ENCODE measurements around the gene ASAP3.
"Not testable (repeated sequence)": the region's sequence is repeated elsewhere in the genome, so short reads cannot be mapped to it uniquely, and the experiment has no call there.

Gene ASAP3

DNA sequence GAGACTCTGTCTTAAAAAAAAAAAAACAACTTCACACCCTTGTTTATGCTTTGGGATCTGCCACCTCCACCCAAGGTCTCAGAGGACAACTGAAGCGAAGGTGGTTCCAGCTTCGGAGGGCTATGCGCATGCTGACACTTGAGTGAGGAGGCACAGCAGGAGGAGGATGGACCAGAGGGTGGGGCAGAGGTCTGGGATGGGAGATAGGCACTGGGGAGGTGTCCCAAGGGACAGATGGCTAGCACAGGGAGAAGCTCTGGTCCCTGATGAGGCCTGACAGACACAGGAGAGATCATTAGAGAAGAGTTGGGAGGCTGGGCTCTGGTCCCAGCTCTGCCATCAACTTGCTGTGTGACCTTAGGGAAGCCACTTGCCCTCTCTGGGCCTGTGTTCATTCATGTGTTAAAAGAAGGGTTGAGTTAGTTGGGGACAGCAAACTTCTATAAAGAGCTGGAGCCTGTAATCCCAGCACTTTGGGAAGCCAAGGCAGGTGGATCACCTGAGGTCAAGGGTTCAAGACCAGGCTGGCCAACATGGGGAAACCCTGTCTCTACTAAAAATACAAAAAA is 30.2 kb upstream of the ASAP3 start:
- DNase-seq (ENCODE audit: low read depth), result no peak

DNA sequence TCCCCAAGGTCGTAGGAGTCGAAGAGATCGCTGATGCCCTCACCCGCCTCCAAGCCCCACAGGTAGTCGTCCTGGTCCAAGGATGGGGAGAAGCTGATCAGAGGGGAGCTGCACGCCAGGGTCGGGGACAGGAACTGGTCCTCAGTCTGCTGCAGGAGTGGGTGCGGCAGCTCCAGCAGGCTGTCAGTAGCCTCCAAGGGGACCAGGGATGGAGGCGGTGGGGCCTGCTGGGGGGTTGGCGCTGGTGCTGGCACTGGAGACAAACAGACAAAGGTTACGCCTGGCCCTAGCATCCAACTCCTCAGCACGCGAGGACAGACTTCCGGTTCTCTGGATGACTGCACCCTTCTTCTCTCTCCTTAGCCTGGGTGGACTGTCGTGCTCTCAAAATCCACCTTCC is 25.9 kb upstream of the ASAP3 start:
- DNase-seq (ENCODE audit: low read depth), result no peak

DNA sequence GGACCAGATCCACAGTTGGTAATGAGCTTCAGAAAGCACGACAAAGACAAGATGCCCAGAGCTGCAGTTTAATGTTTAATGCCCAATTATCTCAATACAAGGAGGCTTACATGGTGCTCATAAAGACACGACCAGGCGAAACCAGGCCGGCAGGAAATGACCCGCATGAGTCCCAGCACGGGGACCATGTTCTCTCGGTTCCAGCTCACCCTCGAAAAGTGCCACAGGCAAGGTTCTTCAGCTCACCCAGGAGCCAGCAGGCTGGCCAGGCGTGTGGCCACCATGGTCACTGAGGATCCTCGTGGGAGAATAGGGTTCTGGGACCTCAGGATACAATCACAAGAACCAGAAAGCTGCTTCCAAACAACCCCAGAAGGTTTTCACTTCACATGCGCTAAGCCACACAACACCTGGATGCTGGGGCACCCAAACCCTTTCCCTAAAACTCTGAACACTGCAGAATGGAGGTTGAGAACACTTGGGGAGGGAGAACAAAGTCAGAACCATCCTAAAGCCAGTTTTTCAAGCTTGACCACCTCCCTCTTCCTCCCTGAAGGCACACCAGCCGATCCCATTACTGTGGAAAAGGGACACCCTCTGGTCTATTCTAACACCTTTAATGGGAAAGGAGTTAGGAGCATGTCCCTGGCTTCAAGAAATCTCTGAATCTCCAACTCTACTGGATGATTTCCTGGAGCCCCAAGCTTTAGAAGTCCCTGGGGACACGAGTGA is 22.6 kb upstream of the ASAP3 start:
- DNase-seq (ENCODE audit: low read depth), result no peak

DNA sequence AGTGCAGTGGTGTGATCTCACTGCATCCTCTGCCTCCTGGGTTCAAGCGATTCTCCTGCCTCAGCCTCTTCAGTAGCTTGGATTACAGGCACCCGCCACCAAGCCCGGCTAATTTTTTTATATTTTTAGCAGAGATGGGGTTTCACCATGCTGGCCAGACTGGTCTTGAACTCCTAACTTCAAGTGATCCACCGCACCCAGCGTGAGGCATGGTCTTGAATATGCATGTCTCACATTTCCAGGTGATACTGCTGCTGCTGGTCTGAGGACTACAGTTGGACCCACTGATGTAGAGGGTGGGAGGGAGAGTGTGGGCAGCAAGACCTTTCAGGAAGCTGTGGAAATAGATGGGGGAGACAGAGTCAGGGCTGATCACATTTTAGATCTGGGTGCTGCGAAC is 21.9 kb upstream of the ASAP3 start:
- DNase-seq (ENCODE audit: low read depth), result no peak

DNA sequence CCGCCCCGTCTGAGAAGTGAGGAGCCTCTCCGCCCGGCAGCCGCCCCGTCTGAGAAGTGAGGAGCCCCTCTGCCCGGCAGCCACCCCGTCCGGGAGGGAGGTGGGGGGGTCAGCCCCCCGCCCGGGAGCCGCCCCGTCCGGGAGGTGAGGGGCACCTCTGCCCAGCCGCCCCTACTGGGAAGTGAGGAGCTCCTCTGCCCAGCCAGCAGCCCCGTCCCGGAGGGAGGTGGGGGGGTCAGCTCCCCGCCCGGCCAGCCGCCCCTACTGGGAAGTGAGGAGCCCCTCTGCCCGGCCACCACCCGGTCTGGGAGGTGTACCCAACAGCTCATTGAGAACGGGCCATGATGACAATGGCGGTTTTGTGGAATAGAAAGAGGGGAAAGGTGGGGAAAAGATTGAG is 20.2 kb upstream of the ASAP3 start:
- not testable (repeated sequence) for DNase-seq (ENCODE audit: low read depth)

DNA sequence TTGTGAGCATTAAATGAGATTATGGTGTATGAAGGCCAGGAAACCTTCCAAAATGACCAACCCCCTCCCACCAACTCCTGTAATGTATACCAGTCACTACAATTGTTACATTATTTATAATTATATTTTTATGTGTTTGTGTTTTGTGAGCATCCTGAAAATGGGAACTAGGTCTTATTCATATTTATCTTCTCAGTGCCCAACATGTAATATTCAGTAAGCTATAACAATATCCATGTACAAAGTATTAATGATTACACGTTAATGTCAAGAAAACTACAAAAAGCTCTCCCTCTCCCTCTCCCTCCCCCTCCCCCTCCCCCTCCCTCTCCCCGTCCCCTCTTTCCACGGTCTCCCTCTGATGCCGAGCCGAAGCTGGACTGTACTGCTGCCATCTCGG is 19.0 kb upstream of the ASAP3 start:
- no peak for DNase-seq (ENCODE audit: low read depth)

DNA sequence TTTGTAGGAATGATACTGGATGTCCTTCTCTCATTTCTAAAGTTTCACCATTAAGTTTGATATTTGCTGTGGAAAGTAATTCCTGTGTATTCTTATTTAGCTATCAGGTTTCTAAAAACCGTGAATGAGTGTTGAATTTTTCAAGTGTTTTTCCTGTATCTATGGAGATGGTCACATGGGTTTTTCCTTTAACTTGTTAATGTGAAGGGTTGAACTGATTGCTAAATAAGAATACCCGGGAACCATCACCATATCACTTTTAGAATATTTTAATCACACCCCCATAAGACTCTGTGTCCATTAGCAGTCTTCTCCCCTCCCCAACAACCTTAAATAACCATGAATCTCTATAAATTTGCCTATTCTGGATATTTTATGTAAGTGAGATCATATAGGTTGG is 16.5 kb upstream of the ASAP3 start:
- DNase-seq (ENCODE audit: low read depth), result no peak

DNA sequence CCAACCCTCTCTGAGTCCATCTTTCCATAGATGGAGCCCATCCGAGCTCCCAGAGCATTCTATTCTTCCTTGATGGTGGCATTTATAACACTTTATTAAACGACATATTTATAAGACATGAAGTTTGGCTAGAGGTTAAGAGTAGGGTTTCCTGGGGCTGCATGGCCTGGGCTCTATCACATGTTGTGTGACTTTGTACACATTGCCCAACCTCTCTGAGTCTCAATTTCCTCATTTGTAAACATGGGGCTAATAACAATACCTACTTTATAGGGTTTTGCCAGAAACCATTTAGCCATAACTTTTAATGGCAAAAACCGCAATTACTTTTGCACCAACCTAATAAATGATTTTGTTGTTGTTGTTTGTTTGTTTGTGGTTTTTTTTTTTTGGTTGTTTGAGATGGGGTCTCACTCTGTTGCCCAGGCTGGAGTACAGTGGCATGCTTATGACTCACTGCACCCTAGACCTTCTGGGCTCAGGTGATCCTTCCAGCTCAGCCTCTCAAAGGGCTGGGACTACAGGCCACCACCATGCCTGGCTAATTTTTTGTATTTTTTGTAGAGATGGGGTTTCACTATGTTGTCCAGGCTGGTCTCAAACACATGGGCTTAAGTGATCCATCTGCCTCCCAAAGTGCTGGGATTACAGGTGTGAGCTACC is 13.9 kb upstream of the ASAP3 start:
- DNase-seq (ENCODE audit: low read depth), result no peak

DNA sequence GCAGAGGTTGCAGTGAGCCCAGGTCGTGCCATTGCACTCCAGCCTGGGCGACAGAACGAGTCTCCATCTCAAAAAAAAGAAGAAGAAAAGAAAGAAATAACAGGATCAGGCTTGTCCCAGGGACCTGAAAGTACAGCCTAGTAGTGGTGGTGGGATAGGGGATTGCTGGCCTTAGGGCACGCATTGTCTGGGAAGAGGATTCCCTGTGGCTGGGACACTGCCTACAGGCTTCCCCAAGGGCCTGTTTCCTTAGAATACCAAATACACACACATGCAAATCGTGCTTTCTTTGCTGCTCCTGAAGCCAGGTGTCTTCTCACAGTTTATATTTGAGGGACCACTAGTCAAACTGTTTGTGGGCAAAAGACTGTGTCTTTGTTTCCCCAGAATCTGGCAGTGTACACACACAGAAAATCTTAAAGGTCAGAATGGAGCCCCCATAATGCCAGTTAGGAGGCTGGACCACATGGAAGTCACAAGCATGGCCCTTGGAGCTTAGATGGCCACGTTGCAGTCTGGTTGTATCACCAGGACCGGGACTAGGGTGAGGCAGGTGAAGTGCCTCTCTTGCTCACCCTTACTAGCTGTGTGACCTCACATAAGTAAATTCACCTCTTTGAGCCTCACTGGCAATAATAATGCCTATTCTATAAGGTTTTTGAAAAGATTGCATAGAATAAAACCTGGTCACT is 12.7 kb upstream of the ASAP3 start:
- no peak for DNase-seq (ENCODE audit: low read depth)

DNA sequence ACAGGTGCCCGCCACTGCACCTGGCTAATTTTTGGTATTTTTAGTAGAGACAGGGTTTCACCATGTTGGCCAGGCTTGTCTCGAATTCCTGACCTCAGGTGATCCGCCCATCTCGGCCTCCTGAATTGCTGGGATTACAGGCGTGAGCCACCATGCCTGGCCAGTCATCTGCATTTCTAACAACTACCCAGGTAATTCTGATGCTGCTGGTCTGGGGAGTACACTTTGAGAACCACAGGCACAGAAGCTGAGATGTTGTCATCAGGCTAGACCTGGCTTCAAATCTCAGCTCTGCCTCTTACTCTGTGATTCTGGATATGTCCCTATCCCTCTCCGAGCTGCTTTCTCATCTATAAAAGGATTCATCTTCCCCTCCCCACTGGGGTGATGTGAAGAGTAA is 10.9 kb upstream of the ASAP3 start:
- DNase-seq (ENCODE audit: low read depth), result not testable (repeated sequence)

DNA sequence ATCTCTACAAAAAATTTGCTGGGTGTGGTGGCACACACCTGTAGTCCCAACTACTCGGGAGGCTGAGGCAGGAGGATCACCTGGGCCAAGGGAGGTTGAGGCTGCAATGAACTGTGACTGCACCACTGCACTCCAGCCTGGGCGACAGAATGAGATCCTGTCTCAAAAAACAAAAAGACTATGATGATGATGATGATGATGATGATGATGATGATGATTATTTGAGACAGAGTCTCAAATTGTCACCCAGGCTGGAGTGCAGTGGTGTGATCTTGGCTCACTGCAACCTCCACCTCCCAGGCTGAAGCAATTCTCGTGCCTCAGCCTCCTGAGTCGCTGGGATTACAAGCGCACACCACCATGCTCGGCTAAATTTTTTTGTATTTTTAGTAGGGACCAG is 8.8 kb upstream of the ASAP3 start:
- DNase-seq (ENCODE audit: low read depth), result not testable (repeated sequence)

DNA sequence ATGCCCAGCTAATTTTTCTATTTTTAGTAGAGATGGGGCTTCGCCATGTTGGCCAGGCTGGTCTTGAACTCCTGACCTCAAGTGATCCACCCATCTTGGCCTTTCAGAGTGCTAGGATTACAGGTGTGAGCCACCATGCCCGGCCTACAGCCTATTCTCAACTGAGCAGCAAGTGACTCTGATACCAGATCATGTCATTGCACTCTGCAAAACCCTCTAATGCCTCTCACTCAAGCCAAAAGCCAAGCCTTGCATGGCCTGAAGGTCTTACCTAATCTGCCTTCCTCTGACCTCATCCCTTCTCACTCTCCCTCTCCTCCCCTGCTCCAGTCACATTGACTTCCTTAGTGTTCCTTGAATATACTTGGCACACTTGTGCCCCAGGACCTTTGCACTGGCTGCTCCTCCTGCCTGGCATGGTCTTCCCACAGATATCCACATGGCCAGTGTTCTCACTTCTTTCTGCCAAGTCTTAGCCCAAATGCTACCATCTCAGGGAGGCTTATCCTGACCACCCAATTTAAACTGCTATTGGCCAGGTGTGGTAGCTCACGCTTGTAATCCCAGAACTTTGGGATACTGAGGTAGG is 8.2 kb upstream of the ASAP3 start:
- no peak for DNase-seq (ENCODE audit: low read depth)

DNA sequence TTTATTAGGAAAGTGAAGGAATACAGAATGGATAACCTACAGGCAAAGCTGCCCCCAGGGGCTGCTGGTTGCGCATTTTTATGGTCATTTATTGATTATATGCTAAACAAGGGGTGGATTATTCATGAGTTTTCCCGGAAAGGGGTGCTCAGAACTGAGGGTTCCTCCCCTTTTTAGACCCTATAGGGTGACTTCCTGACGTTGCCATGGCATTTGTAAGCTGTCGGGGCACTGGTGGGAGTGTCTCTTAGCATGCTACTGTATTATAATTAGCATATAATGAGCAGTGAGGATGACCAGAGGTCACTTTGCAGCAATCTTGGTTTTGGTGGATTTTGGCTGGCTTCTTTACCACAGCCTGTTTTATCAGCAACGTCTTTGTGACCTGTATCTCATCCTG is 5.9 kb upstream of the ASAP3 start:
- no peak for DNase-seq (ENCODE audit: low read depth)

DNA sequence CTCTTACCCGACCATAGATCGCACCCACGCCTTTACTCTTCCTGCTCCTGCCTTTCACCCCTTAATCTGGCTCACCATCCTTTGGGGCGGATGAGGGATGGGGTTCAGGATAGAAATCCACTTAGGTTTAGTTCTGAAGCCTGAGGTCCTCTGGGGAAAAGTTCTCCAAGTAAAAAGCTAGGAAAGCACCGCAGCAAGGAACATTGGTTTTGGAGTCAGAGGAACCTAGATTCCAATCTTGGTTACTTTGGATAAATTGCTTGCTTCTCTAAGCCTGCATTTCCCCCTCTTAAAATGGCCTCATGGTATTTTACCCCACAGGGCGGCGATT is 988 bp upstream of the ASAP3 start:
- no peak for DNase-seq (ENCODE audit: low read depth)

DNA sequence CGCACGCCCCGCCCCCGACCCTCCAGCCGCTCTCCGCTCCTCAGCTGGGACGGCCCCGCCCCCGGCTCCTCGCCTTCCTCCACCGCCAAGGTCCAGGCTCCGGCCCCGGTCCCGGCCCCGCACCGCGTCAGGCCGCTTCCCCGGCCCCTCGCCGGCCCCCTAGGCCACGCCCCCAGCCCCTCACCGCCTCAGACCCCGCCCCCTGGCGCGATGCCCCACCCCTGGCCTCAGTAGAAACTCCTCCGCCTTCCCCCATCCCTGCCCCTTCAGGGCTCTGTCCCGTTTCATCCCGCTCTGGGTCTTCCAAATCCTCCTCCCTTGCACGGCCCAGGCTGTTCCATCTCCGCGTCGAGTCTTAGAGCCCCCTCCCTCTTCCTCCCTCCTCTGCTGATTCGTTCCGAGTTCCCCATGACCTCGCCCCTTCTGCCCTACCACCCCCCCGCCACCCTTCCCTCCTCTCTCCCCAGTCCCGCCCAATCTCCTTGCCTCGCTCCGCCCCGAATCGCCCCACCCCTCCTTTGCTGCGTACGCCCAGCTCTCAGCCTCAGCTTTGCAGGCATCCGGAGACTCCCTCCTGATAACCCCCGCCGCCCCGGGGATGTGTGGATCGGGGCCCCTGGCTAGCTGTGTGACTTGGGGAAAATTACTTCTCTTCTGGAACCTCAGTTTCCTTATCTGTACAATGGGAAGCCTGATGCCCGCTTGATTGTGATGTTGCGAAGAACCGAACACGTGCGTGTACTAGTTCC is 448 bp upstream of the ASAP3 start:
- peak; percentile 90 for DNase-seq (ENCODE audit: low read depth)

DNA sequence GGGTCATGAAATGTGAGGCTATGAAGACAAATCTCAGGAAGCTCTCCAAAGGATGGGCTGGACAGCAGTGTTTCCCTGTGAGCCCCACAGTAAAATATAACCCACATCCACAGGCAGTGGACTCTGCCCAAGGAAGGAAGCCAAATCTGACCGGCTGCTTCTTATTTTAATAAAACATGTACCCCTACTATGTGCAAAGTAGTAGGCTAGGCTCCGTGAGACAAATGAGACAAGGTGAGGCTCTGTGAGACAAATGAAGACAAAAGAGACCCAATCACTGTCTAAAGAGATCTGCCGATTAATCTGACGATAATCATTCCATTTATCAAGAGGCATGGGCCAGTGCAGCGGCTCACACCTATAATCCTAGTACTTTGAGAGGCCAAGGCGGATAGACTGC is 2.1 kb downstream of the ASAP3 start:
- DNase-seq (ENCODE audit: low read depth), result no peak

DNA sequence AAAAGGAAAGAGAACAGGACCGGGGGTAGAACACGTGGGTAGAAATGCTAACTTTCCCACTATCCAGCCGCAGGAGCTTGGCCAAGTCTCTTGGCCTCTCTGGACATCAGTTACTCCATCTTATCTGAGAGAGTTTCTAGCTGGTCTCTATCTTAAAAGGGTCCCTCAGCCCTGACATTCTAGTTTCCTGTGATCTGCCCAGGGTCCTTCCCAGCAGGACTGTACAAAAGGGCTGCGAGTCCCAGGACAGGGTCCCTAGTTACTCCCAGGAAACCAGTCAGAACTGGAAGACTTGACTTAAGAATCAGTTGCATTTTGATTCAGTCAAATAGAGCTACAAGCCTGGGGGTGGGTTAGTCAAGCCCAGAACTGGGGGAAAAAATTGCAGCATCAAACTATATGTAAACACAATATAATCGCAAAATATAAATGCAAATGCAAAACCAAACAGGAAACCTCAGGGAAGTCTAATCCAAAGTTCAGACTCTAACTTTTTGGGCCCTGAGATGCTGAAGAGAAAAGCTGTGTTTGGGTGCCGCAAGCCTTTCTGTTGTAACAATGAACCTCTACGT is 2.9 kb downstream of the ASAP3 start:
- no peak for DNase-seq (ENCODE audit: low read depth)

DNA sequence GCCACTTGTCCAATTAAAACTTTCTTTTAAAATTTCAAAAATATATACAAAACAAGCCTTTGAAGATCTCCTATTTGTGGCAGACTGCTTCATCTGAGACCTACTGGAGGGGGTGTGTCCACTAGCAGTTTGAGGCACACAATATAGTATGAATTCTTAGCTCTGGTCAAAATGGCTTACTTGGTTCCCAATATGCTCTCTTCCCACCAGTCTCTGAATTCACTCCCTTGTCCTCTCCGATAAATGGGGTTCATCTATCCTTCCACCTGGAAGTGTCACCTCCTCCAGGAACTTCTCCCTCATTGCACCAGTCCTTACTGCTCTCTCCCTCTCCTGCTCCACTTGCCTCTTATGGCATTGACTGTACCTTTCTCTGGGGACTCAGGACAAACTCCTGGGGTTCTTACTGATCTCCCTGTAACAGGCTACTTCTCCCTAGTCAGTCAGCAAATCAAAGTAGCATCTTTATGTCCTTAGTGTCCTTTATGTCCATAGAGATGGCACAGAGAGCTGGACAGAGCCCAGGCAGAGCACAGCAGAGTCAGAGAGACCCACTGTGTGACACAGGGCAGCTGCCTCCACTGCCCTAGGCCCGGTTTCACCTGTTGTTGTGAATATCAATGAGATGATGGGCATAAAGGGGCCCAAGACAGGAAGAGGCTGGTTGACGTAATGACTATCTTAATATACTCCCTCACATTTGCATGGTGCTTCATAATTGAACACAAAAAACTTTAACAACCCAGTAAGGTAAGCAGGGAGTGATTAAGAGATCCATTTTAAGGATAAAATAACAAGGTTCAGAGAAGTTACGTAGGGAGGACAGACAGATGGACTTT is 3.6 kb downstream of the ASAP3 start:
- DNase-seq (ENCODE audit: low read depth), result no peak

DNA sequence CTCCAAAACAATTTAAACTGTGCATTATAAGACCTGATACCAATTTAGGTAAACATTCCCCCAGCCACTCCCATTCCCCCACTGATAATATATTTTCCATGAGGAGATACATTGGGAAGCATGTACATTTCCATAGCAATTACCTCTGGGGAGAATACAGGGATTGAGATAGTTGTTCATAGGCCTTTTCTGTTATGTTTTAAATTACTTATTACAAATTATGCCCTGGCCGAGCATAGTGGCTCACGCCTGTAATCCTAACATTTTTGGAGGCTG is 4.4 kb downstream of the ASAP3 start:
- no peak for DNase-seq (ENCODE audit: low read depth)

DNA sequence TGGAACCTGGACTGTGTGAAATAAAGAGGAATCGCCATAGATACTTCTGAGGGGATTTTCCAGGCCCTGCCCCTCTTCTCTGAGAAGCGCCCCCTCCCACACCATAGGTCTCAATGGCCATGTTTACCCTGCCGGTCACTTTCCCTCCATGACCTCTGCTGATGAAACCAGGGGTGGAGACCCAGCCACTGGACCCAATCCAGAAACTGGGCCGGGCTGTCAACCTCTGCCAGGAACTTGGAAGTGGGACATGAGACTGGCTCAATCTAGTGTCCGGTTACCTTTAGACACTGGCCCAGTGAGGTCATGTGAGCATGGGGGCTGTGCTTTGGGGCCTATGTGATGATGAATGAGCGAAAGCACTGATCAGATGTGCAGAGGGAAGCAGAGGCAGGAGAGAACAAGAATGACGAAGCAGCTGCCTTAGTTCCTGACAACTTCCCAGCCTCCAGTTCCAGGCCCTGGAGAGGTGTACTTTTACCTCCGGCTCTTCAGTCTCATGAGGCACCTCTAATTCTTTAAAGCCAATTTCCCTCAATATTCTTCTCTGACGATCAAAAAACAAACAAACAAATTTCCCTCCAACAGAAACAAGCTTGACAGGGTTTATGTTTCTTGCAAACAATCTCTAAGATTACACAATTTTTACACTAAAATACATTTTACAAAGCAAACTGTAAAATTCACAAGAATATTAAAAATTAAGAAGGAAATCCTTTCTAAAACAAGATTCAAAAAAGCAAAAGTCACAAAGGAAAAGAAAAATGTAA is 4.9 kb downstream of the ASAP3 start:
- DNase-seq (ENCODE audit: low read depth), result no peak
